Adrenal gland (tissue), 12 donors: ENCODE results near the gene CFAP251. TPM values are rescaled to one million over a fixed set of nuclear protein-coding genes. Genes with fewer than 3 reads are reported as not detected.

Source experiments
- DNase-seq, 7 donors: peaks; one replicate each; pipeline ENCODE4 v3.0.0-alpha.2; 2019 to 2020
- H3K27ac ChIP-seq, 5 donors: fragments of 200-600 bp; sonication (generic) in 4 of 5; 1 replicate in 3 of 5; 2 replicates in 2 of 5; pipeline versions ENCODE4 v1.5.1 to v1.8.0; 2016 to 2020; ENCODE audit warnings: mild to moderate bottlenecking in 1 of 5
- H3K27me3 ChIP-seq: fragments of 200-600 bp; 2 replicates; pipeline ENCODE4 v1.8.0; 2021
- H3K36me3 ChIP-seq, 2 donors: fragments of 200-600 bp; replicated peaks in 1 of 2; 1 replicate in 1 of 2; 2 replicates in 1 of 2; pipeline versions ENCODE4 v1.5.1 to v1.8.0; 2018 to 2022
- H3K4me1 ChIP-seq, 2 donors: fragments of 200-600 bp; replicated peaks in 1 of 2; 1 replicate in 1 of 2; 2 replicates in 1 of 2; pipeline versions ENCODE4 v1.5.1 to v1.8.0; 2018 to 2021
- H3K4me3 ChIP-seq, 4 donors: fragments of 200-600 bp; sonication (generic) in 3 of 4; one replicate each; pipeline ENCODE4 v1.5.1; 2016 to 2018
- H3K9me3 ChIP-seq, 3 donors: fragments of 200-600 bp; sonication (generic) in 1 of 3; replicated peaks in 1 of 3; 1 replicate in 2 of 3; 2 replicates in 1 of 3; pipeline versions ENCODE4 v1.5.1 to v1.8.0; 2016 to 2021
- CTCF ChIP-seq, 6 experiments: fragments of 450-650 bp in 4 of 6; fragments of 200-600 bp in 2 of 6; sonication (generic) in 1 of 6; IDR thresholded peaks; 1 replicate in 5 of 6; 2 replicates in 1 of 6; pipeline versions ENCODE4 v1.5.1 to v1.8.0; 2016 to 2021; ENCODE audit warnings: antibody characterized with exemption in 6 of 6, mild to moderate bottlenecking in 2 of 6, moderate library complexity in 1 of 6
- POLR2A ChIP-seq, 2 donors: fragments of 450-650 bp; IDR thresholded peaks; one replicate each; pipeline ENCODE4 v1.6.1; 2017; ENCODE audit warnings: antibody characterized with exemption in 2 of 2, mild to moderate bottlenecking in 2 of 2, moderate library complexity in 1 of 2
- WGBS, 4 donors: extraction: QIAGEN DNeasy Blood & Tissue Kit in 2 of 4; methylation state at CpG; one replicate each; pipeline versions ENCODE4 v1.1.5 to v1.1.7; 2013 to 2017; 5-methylcytosine and 5-hydroxymethylcytosine counted together
- intact Hi-C, 2 donors: fragments of 100-400 bp; cut with DNase I; formaldehyde crosslinking; loops; one replicate each; pipeline versions ENCODE4 v1.14.1 to v1.15.0; 2022 to 2023
- polyA plus RNA-seq, 3 donors: library from polyadenylated mRNA; stranded (reverse); fragments of 200-250 nt in 2 of 3; fragments of 350-450 nt in 1 of 3; fragmentation: Illumina TruSeq in 1 of 3; extraction: RNeasy Lipid Tissue Mini Kit (QIAGEN cat#74804) in 1 of 3; gene quantifications; one replicate each; pipeline ENCODE4 v1.2.3, GENCODE V29; 2013 to 2014
- total RNA-seq, 9 donors: library from RNA; depleted of rRNA in 4 of 9; stranded (reverse); fragments of >200 nt in 4 of 9; fragments of 120-200 nt in 1 of 9; fragmentation: NEBNext Ultra II Directional in 1 of 9; extraction: Animal tissue kit (Norgen Biotek cat#: 25700) in 1 of 9; gene quantifications; one replicate each; pipeline versions ENCODE4 v1.1.0 to v1.2.4, GENCODE V29; 2013 to 2023
- donor health status: healthy with polysubstance abuse.
- donor health status: Bipolar disorder and iron deficiency.
- donor health status: DM: yes; HTN: yes; CAD: no.
- donor health status: DM: no; HTN: no; CAD: no.
- donor health status: DM: no; HTN: no; CAD: no.
- donor health status: DM: yes; HTN: yes; CAD: no.

Gene CFAP251
- total and polyA plus RNA-seq, 12 donors, result 0.30 to 11.6 (median 2.7) TPM

- H3K36me3 ChIP-seq, result peaks cover 0 to 51% of the 10 kb centered on the region in 2 donors
- intact Hi-C loops, result loop anchor here (5.0 to 10.0 kb wide), 2 partner anchors 100 to 102 kb away; partner anchors contain the start of gene RHOF (in 2 of the 2)
- 67 to 79% (median 73%) methylated on average over 7 of the region's 7 CpGs for whole genome bisulfite sequencing, 4 donors
Measured at GRCh38 chr12:121894633-121895032, 23.8 kb upstream of the CFAP251 start.

GRCh38 chr12:121898287-121898686, 20.1 kb upstream of the CFAP251 start:
- no peak overlapping the region for H3K4me3 ChIP-seq
- H3K4me1 ChIP-seq, result peaks cover 10 to 12% of the 10 kb centered on the region in 2 donors
- no peak for DNase-seq
- no peaks in the 10 kb centered on the region for H3K27me3 ChIP-seq
- intact Hi-C loops, result loop anchor here in 1 of 2 donors (10.0 kb wide), 1 partner anchor 103 kb away; the partner anchor contains the start of gene RHOF
- no peak for TF ChIP-seq POLR2A (IDR thresholded peaks at IDR 0.05)
- no peak for TF ChIP-seq CTCF (IDR thresholded peaks at IDR 0.05)
- H3K36me3 ChIP-seq, result peaks cover 0 to 84% of the 10 kb centered on the region in 2 donors
- WGBS, 4 donors, result 71 to 92% (median 85%) methylated on average over 5 of the region's 5 CpGs
- no peaks in the 10 kb centered on the region for H3K9me3 ChIP-seq
- H3K27ac ChIP-seq, result no peak overlapping the region

More at GRCh38 chr12:121894633-121895032, 23.8 kb upstream of the CFAP251 start:
- Histone ChIP-seq H3K9me3 (no peaks in the 10 kb centered on the region), H3K27me3 (no peaks in the 10 kb centered on the region), H3K27ac (no peak overlapping the region), H3K4me3 (no peak overlapping the region), H3K4me1 (peaks cover 21 to 36% of the 10 kb centered on the region in 2 donors)
- no peak for TF ChIP-seq POLR2A (IDR thresholded peaks at IDR 0.05)
- no peak for TF ChIP-seq CTCF (IDR thresholded peaks at IDR 0.05)
- no peak for DNase-seq

- H3K4me3 ChIP-seq, result no peak overlapping the region
- peaks cover 0 to 88% of the 10 kb centered on the region in 2 donors for H3K36me3 ChIP-seq
- H3K27me3 ChIP-seq, result no peaks in the 10 kb centered on the region
- DNase-seq, result no peak
- intact Hi-C loops, result loop anchor here in 1 of 2 donors (10.0 kb wide), 1 partner anchor 105 kb away; the partner anchor contains the start of gene RHOF
- no peak overlapping the region for H3K27ac ChIP-seq
- no peak for TF ChIP-seq CTCF (IDR thresholded peaks at IDR 0.05)
- no peak for TF ChIP-seq POLR2A (IDR thresholded peaks at IDR 0.05)
- H3K4me1 ChIP-seq, result no peaks in the 10 kb centered on the region
- 92 to 100% (median 93%) methylated on average over 2 to 14 of the region's 14 CpGs for WGBS, 4 donors
- H3K9me3 ChIP-seq, result no peaks in the 10 kb centered on the region
Measured at GRCh38 chr12:121899590-121899989, 18.8 kb upstream of the CFAP251 start.

GRCh38 chr12:121903202-121903601, 15.2 kb upstream of the CFAP251 start:
- 80 to 97% (median 95%) methylated on average over 2 of the region's 2 CpGs; no CpG with 5 or more reads in 1 of the 4 donors for WGBS, 4 donors
- peak in 1 of 7 donors; percentile 19 for DNase-seq
- Histone ChIP-seq H3K4me1 (no peaks in the 10 kb centered on the region), H3K27ac (no peak overlapping the region), H3K9me3 (no peaks in the 10 kb centered on the region), H3K4me3 (no peak overlapping the region), H3K36me3 (peaks cover 0 to 84% of the 10 kb centered on the region in 2 donors), H3K27me3 (no peaks in the 10 kb centered on the region)
- intact Hi-C loops, result no loop called here
- TF ChIP-seq POLR2A (IDR thresholded peaks at IDR 0.05) (no peak), CTCF (IDR thresholded peaks at IDR 0.05) (no peak)
